Measurements from ENCODE around the gene TMEM138. TPM values are rescaled to one million over a fixed set of nuclear protein-coding genes. Genes with fewer than 3 reads are reported as not detected.
"Not testable (repeated sequence)": the region's sequence is repeated elsewhere in the genome, so short reads cannot be mapped to it uniquely, and the experiment has no call there.

TMEM138 gene
- polyA plus RNA-seq, 4 donors, result 38.0 to 57.9 (median 51.0) TPM

- DNase-seq (ENCODE audit: low read depth in 4 of 4, low spot score in 2 of 4), result no peak
Measured at GRCh38 chr11:61361237-61361740, 885 bp upstream of the TMEM138 start.

GRCh38 chr11:61362542-61362875, 335 bp downstream of the TMEM138 start:
- DNase-seq (ENCODE audit: low read depth in 4 of 4, low spot score in 2 of 4), result no peak

- DNase-seq (ENCODE audit: low read depth in 4 of 4, low spot score in 2 of 4), result no peak
Measured at GRCh38 chr11:61364012-61364675, 2.0 kb downstream of the TMEM138 start.

GRCh38 chr11:61367406-61367805, 5.2 kb downstream of the TMEM138 start:
- no peak for DNase-seq (ENCODE audit: low read depth in 4 of 4, low spot score in 2 of 4)

GRCh38 chr11:61368646-61369045, 6.5 kb downstream of the TMEM138 start:
- DNase-seq (ENCODE audit: low read depth in 4 of 4, low spot score in 2 of 4), result no peak

GRCh38 chr11:61369372-61370348, 7.5 kb downstream of the TMEM138 start:
- DNase-seq (ENCODE audit: low read depth in 4 of 4, low spot score in 2 of 4), result no peak

- DNase-seq (ENCODE audit: low read depth in 4 of 4, low spot score in 2 of 4), result no peak
Measured at GRCh38 chr11:61370349-61371005, 8.3 kb downstream of the TMEM138 start.

GRCh38 chr11:61372659-61373420, 10.7 kb downstream of the TMEM138 start:
- DNase-seq (ENCODE audit: low read depth in 4 of 4, low spot score in 2 of 4), result no peak

GRCh38 chr11:61375761-61376108, 13.6 kb downstream of the TMEM138 start:
- no peak for DNase-seq (ENCODE audit: low read depth in 4 of 4, low spot score in 2 of 4)

- DNase-seq (ENCODE audit: low read depth in 4 of 4, low spot score in 2 of 4), result no peak
Measured at GRCh38 chr11:61377461-61378160, 15.4 kb downstream of the TMEM138 start.

GRCh38 chr11:61378713-61379313, 16.6 kb downstream of the TMEM138 start:
- no peak for DNase-seq (ENCODE audit: low read depth in 4 of 4, low spot score in 2 of 4)

GRCh38 chr11:61380884-61381283, 18.7 kb downstream of the TMEM138 start:
- no peak for DNase-seq (ENCODE audit: low read depth in 4 of 4, low spot score in 2 of 4)

- DNase-seq (ENCODE audit: low read depth in 4 of 4, low spot score in 2 of 4), result not testable (repeated sequence)
Measured at GRCh38 chr11:61383859-61384258, 21.7 kb downstream of the TMEM138 start.

- no peak for DNase-seq (ENCODE audit: low read depth in 4 of 4, low spot score in 2 of 4)
Measured at GRCh38 chr11:61384271-61385242, 22.4 kb downstream of the TMEM138 start.

- no peak for DNase-seq (ENCODE audit: low read depth in 4 of 4, low spot score in 2 of 4)
Measured at GRCh38 chr11:61390161-61390560, 28.0 kb downstream of the TMEM138 start.

GRCh38 chr11:61392981-61393595, 30.9 kb downstream of the TMEM138 start:
- DNase-seq (ENCODE audit: low read depth in 4 of 4, low spot score in 2 of 4), result peak in 1 of 4 donors; percentile 10

- no peak for DNase-seq (ENCODE audit: low read depth in 4 of 4, low spot score in 2 of 4)
Measured at GRCh38 chr11:61401173-61401572, 39.0 kb downstream of the TMEM138 start.

- DNase-seq (ENCODE audit: low read depth in 4 of 4, low spot score in 2 of 4), result no peak
Measured at GRCh38 chr11:61401573-61401972, 39.4 kb downstream of the TMEM138 start.

Data from left renal cortex interstitium (tissue), 4 donors.